Hepatocyte (in vitro differentiated cells): Measurements from ENCODE around the gene SIT1. TPM values are rescaled to one million over a fixed set of nuclear protein-coding genes. Genes with fewer than 3 reads are reported as not detected.
A peak's percentile ranks its signal among the peaks of the same experiment; 100 is the strongest.
"Not testable (repeated sequence)": the region's sequence is repeated elsewhere in the genome, so short reads cannot be mapped to it uniquely, and the experiment has no call there.

Source experiments
- DNase-seq: peaks from one replicate; pipeline ENCODE4 v3.0.0-alpha.2; 2016; ENCODE audit warnings: low spot score
- H2AFZ ChIP-seq: fragments of 200-600 bp; sonication (generic); 2 replicates; pipeline ENCODE4 v1.6.0; 2016; ENCODE audit warnings: antibody characterized with exemption, mild to moderate bottlenecking
- H3K27ac ChIP-seq: fragments of 200-600 bp; sonication (generic); 2 replicates; pipeline ENCODE4 v1.5.1; 2016; ENCODE audit warnings: mild to moderate bottlenecking
- H3K27me3 ChIP-seq: fragments of 200-600 bp; sonication (generic); 2 replicates; pipeline ENCODE4 v1.6.1; 2016
- H3K36me3 ChIP-seq: fragments of 200-600 bp; sonication (generic); replicated peaks from 2 replicates; pipeline ENCODE4 v1.5.1; 2016; ENCODE audit warnings: low read depth; ENCODE audit not compliant: insufficient read depth
- H3K4me1 ChIP-seq: fragments of 200-600 bp; sonication (generic); 2 replicates; pipeline ENCODE4 v1.5.1; 2016; ENCODE audit warnings: mild to moderate bottlenecking, moderate library complexity; ENCODE audit not compliant: insufficient read depth
- H3K4me2 ChIP-seq: fragments of 200-600 bp; sonication (generic); 2 replicates; pipeline ENCODE4 v1.6.0; 2016
- H3K4me3 ChIP-seq: fragments of 200-600 bp; sonication (generic); 2 replicates; pipeline ENCODE4 v1.5.1; 2016; ENCODE audit warnings: mild to moderate bottlenecking
- H3K79me2 ChIP-seq: fragments of 200-600 bp; sonication (generic); 2 replicates; pipeline ENCODE4 v1.6.0; 2017; ENCODE audit warnings: mild to moderate bottlenecking
- H3K9me2 ChIP-seq: fragments of 200-600 bp; sonication (generic); replicated peaks from 2 replicates; pipeline ENCODE4 v1.6.0; 2017; ENCODE audit warnings: mild to moderate bottlenecking; ENCODE audit not compliant: insufficient read depth
- H3K9me3 ChIP-seq: fragments of 200-600 bp; sonication (generic); 2 replicates; pipeline ENCODE4 v1.5.1; 2016; ENCODE audit warnings: low read depth, mild to moderate bottlenecking
- H4K20me1 ChIP-seq: fragments of 200-600 bp; sonication (generic); 2 replicates; pipeline ENCODE4 v1.6.0; 2016; ENCODE audit warnings: mild to moderate bottlenecking; ENCODE audit not compliant: insufficient read depth, poor library complexity, severe bottlenecking
- EZH2 ChIP-seq: fragments of 200-600 bp; sonication (generic); IDR thresholded peaks from 2 replicates; pipeline ENCODE4 v1.6.1; 2016; ENCODE audit warnings: antibody characterized with exemption, mild to moderate bottlenecking, borderline replicate concordance
- EZH2phosphoT487 ChIP-seq: fragments of 200-600 bp; sonication (generic); IDR thresholded peaks from one replicate; pipeline ENCODE4 v1.6.1; 2018; ENCODE audit warnings: antibody characterized with exemption, mild to moderate bottlenecking, low read depth, moderate library complexity; ENCODE audit not compliant: unreplicated experiment, severe bottlenecking
- WGBS: methylation state at CpG from one replicate; pipeline ENCODE4 v1.1.6; 2016; ENCODE audit warnings: low lambda C conversion rate; ENCODE audit errors: missing lambda C conversion rate; 5-methylcytosine and 5-hydroxymethylcytosine counted together
- polyA plus RNA-seq: library from polyadenylated mRNA; unstranded; fragments of >200 nt; fragmentation: Nextera tagmentation; extraction: Ambion mirVana; gene quantifications from 2 replicates; pipeline ENCODE4 v1.2.1, GENCODE V29; 2016
- total RNA-seq: library from RNA; depleted of rRNA; stranded (reverse); fragments of >200 nt; gene quantifications from 2 replicates; pipeline ENCODE4 v1.2.3, GENCODE V29; 2014
- TF ChIP-seq, protein P1 (sequence below): fragments of 200-600 bp; sonication (generic); IDR thresholded peaks from 2 replicates; pipeline ENCODE4 v1.5.1; 2016; ENCODE audit warnings: antibody characterized with exemption, mild to moderate bottlenecking; ENCODE audit not compliant: poor library complexity

SIT1 gene
- total and polyA plus RNA-seq, 2 experiments from 2014 or later = not detected

DNA sequence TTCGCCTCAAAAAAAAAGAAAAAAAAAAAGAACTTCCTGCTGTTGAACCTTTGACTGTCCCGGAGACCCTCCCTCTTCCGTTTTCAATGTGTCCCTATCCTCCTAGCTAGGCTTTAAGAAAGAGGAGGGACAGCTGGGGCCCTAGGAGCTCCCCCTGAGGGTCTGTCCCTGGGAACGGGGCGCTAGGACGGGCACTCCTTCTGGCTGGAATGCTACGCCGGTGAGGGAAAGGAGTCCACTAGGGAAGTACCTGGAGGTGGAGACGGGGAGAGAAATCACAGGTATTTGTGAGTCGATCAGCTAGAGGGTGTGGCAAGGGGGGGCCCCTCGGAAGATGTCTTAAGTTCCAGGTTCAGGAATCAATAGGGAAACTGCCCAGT, 4.6 kb downstream of the SIT1 start:
- WGBS = 2% methylated on average over 11 of the region's 11 CpGs
- Histone ChIP-seq H3K9me3 (no peaks in the 10 kb centered on the region), H3K4me2 (peak overlapping the region; percentile 85), H3K4me3 (peak overlapping the region; percentile 68), H3K9me2 (no peaks in the 10 kb centered on the region), H3K79me2 (no peaks in the 10 kb centered on the region), H3K27ac (peak overlapping the region; percentile 98), H3K27me3 (no peaks in the 10 kb centered on the region), H2AFZ (peak overlapping the region; percentile 86), H3K4me1 (peaks cover 14% of the 10 kb centered on the region), H4K20me1 (no peaks in the 10 kb centered on the region), H3K36me3 (no peaks in the 10 kb centered on the region)
- peak; percentile 83 for DNase-seq
- TF ChIP-seq, protein P1, sequence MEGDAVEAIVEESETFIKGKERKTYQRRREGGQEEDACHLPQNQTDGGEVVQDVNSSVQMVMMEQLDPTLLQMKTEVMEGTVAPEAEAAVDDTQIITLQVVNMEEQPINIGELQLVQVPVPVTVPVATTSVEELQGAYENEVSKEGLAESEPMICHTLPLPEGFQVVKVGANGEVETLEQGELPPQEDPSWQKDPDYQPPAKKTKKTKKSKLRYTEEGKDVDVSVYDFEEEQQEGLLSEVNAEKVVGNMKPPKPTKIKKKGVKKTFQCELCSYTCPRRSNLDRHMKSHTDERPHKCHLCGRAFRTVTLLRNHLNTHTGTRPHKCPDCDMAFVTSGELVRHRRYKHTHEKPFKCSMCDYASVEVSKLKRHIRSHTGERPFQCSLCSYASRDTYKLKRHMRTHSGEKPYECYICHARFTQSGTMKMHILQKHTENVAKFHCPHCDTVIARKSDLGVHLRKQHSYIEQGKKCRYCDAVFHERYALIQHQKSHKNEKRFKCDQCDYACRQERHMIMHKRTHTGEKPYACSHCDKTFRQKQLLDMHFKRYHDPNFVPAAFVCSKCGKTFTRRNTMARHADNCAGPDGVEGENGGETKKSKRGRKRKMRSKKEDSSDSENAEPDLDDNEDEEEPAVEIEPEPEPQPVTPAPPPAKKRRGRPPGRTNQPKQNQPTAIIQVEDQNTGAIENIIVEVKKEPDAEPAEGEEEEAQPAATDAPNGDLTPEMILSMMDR = peak; percentile 32
- TF ChIP-seq EZH2phosphoT487 (no peak), EZH2 (no peak)

DNA sequence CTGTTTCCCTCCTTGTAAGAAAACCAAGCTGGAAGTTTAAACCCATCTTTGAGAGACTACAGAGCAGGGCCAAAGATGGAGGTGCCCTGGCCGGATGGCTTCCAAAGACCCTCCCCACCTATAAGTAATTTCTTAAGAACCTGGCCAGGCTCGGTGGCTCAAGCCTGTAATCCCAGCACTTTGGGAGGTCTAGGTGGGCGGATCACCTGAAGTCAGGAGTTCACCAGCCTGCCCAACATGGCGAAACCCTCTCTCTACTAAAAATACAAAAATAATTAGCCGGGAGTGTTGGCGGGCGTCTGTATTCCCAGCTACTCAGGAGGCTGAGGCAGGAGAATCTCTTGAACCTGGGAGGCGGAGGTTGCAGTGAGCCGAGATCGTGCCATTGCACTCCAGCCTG, 5.0 kb downstream of the SIT1 start:
- H4K20me1 ChIP-seq, H3K79me2 ChIP-seq, H3K9me2 ChIP-seq, DNase-seq, H3K9me3 ChIP-seq, H3K27me3 ChIP-seq, H3K36me3 ChIP-seq: not testable (repeated sequence)
- WGBS = 27% methylated on average over 10 of the region's 10 CpGs
- Histone ChIP-seq H3K27ac (peak overlapping the region; percentile 98), H3K4me2 (peak overlapping the region; percentile 85), H3K4me1 (peaks cover 14% of the 10 kb centered on the region), H2AFZ (peak overlapping the region; percentile 86), H3K4me3 (peak overlapping the region; percentile 68)

DNA sequence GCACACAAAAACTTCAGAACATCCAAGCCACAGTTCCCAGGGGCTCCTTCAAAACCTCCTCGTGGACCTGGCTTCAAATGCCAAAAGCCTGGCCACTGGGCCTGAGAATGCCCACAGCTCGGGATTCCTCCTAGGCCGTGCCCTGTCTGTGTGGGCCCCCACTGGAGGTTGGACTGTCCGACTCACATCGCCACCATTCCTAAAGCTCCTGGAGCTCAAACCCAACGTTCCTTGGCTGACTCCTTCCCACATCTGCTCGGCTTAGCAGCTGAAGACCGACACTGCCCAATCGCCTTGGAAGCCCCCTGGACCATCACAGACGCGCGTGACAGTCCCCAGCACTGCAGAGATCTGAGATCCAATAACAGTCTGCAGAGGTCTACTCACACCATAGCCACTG, 7.7 kb downstream of the SIT1 start:
- H3K27me3 ChIP-seq = no peaks in the 10 kb centered on the region
- no peak overlapping the region for H2AFZ ChIP-seq
- no peaks in the 10 kb centered on the region for H3K9me3 ChIP-seq
- no peak for TF ChIP-seq EZH2phosphoT487
- TF ChIP-seq, protein P1 = no peak
- no peak for TF ChIP-seq EZH2
- no peak overlapping the region for H3K4me3 ChIP-seq
- H3K36me3 ChIP-seq = no peaks in the 10 kb centered on the region
- no peak for DNase-seq
- no peak overlapping the region for H3K4me2 ChIP-seq
- no peak overlapping the region for H3K27ac ChIP-seq
- no peaks in the 10 kb centered on the region for H3K79me2 ChIP-seq
- 95% methylated on average over 12 of the region's 12 CpGs for WGBS
- no peaks in the 10 kb centered on the region for H4K20me1 ChIP-seq
- no peaks in the 10 kb centered on the region for H3K9me2 ChIP-seq
- H3K4me1 ChIP-seq = peaks cover 14% of the 10 kb centered on the region

DNA sequence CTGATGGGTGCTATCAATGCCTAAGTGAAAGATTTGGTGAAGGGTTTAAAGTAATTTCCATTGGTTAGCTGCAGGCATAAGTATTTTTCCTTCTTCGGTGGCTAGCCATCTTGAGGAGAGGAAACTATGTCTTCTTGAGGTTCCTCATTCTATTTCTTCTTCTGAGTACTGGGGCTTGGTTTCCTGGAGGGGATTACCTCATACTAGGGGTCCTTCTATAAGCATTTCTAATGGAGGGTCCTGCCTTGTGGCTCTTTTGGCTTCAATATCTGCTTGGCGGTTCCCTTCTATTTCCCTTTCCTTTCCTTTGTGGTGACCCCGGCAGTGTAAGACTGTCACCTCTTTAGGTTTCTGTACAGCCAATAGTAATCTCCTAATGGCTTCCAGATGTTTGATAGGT, 9.3 kb downstream of the SIT1 start:
- WGBS = 88% methylated on average over 3 of the region's 3 CpGs
- not testable (repeated sequence) for H3K9me3 ChIP-seq, DNase-seq, H3K4me2 ChIP-seq, H3K4me1 ChIP-seq, H3K27ac ChIP-seq, H4K20me1 ChIP-seq, H3K27me3 ChIP-seq, H2AFZ ChIP-seq, H3K4me3 ChIP-seq, H3K9me2 ChIP-seq, H3K36me3 ChIP-seq, H3K79me2 ChIP-seq

DNA sequence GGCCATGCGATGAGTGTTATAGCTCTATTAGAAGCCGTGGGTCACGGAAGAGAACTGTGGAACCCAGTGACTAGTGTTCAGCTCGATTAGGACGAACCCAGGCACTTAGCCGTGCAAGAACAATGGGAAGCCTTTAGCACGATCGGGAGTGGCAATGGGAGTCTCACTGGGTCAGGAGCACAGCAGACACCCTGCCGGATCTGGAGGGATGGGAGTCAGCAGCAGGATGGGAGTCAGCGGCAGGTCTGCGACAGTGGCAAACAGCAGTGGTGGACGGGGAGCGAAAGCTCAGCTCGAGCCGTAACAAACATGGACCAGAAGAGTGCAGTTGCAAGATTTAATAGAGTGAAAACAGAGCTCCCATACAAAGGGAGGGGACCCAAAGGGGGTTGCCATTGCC, 10.3 kb downstream of the SIT1 start:
- H4K20me1 ChIP-seq, H3K4me3 ChIP-seq, H3K9me3 ChIP-seq, H3K9me2 ChIP-seq, H3K36me3 ChIP-seq, H3K27ac ChIP-seq, H3K4me1 ChIP-seq, H3K27me3 ChIP-seq, H3K79me2 ChIP-seq, H2AFZ ChIP-seq, DNase-seq, H3K4me2 ChIP-seq: not testable (repeated sequence)
- 94% methylated on average over 13 of the region's 15 CpGs for WGBS
